ENCODE data around the gene SSH3.

The SSH3 gene

DNA sequence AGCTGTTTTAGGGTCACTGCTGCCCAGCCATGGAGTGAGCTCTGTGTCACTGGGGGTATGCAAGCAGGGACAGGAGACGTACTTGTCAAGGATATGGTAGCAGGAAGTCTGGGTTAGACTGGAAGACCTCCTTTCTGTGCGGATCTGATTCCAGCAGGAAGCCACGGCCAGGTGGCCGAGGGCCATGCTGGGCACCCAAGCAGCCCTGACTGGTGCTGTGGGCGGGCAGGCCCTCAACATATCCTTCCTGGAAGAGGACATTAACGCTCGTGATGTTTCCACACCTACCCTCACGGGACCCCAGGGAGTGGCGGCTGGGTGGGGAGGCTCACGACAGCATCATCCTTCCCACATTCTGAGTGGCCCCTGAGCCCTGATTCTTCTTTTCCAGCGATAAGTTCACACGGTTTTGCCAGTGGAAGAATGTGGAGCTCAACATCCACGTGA is 23.0 kb upstream of the SSH3 start:
- no peak for DNase-seq (ENCODE audit: low spot score)

DNA sequence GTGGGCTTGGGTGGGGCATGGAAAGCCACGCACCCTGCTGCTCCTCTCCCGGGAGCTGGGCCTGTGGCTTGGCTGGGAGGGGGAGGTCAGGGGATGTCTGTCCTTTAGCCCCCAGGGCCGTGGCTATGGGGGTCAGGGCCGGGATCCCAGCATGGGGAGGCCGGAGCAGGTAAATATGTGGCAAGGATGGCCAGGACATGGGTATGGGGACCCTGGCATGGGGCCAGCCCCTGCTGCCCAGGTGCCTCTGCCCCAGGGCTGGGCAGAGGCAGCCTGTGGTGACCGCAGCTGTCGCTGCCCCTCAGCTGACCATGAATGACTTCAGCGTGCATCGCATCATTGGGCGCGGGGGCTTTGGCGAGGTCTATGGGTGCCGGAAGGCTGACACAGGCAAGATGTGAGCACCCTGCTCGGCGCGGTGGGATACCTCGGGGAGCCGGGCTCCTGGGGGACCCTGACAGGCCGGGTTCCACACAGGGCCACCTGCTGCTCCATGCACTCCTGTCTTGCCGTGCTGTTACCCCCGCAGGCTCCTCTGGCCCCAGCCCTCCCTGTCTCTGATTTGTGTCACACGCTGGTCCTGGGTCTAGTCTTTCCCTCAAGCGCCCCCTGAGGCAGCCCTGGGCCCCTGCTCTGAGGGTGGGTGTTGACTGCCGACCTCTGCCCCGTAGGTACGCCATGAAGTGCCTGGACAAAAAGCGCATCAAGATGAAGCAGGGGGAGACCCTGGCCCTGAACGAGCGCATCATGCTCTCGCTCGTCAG is 22.4 kb upstream of the SSH3 start:
- no peak for DNase-seq (ENCODE audit: low spot score)

DNA sequence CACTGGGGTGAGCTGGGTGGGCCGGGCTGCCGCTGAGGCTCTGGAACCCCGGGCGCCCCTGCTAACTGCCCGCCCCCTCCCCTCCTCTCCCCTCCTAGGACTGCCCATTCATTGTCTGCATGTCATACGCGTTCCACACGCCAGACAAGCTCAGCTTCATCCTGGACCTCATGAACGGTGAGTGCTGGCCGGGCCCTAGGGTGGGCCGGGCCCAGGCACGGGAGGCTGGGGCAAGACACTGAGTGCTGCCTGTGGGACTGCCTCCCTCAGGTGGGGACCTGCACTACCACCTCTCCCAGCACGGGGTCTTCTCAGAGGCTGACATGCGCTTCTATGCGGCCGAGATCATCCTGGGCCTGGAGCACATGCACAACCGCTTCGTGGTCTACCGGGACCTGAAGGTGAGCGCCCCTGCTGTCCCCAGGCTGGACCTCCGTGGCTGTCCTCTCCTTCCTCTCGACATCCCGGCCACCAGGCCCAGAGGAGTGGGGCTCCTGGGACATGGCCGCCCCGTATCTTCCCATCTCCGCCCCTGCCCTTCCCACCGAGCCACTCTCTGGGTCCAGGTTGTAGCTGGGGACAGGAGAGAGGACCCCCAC is 21.7 kb upstream of the SSH3 start:
- no peak for DNase-seq (ENCODE audit: low spot score)

DNA sequence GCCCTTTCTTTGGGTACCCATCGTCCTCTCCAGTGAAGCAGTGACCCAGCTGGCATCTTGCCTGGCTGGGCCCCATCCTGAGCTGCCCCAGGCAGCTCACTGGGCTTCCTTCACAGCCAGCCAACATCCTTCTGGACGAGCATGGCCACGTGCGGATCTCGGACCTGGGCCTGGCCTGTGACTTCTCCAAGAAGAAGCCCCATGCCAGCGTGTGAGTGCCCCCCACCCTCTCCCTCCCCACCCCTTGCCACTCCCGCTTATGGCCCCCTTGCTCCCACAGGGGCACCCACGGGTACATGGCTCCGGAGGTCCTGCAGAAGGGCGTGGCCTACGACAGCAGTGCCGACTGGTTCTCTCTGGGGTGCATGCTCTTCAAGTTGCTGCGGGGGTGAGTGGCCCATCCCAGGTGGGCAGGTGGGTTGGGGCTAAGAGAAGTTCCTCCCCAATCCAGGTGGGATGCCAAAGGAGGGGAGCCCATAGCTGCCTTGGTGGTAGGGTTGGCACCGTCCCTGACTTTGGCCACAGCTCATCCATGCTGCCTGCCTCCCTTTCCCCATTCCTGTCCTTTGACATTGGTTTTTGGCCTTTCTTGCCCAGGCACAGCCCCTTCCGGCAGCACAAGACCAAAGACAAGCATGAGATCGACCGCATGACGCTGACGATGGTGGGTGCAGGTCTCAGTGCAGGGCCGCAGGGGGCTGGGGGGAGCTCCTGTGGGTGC is 21.0 kb upstream of the SSH3 start:
- DNase-seq (ENCODE audit: low spot score), result no peak

DNA sequence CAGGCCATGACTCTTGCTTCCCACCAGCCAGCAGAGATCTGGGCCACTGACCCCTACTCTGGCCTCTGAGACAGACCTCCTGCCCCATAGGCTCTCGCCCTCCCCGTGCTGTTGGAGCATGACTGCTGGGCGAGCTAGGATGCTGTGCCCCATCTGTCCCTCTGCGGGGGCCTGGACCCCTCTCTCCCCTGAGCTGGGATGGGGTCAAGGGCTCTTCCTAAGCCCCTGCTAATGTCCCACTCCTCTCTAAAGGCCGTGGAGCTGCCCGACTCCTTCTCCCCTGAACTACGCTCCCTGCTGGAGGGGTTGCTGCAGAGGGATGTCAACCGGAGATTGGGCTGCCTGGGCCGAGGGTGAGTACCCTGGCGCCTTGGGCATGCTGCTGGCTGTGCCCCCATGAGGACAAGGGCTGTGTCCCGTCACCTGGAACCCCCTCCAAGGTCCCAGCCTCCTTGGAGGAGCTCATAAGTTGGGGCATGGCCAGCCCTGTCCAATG is 20.4 kb upstream of the SSH3 start:
- DNase-seq (ENCODE audit: low spot score), result no peak

DNA sequence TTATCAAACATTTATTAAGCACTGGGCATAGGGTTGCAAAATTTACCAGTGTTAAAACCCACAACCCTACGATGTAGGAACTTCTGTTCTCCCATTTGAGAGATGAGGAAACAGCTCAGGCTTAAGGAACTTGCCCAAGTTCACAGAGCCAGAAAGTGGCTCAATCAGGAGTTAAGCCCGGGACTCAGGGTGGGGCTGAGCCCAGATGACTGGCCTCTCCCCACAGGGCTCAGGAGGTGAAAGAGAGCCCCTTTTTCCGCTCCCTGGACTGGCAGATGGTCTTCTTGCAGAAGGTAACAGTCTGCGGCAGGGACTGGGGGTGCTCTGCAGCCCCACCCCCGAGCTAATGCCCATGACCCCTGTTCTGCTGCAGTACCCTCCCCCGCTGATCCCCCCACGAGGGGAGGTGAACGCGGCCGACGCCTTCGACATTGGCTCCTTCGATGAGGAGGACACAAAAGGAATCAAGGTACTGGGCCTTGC is 19.8 kb upstream of the SSH3 start:
- DNase-seq (ENCODE audit: low spot score), result no peak

DNA sequence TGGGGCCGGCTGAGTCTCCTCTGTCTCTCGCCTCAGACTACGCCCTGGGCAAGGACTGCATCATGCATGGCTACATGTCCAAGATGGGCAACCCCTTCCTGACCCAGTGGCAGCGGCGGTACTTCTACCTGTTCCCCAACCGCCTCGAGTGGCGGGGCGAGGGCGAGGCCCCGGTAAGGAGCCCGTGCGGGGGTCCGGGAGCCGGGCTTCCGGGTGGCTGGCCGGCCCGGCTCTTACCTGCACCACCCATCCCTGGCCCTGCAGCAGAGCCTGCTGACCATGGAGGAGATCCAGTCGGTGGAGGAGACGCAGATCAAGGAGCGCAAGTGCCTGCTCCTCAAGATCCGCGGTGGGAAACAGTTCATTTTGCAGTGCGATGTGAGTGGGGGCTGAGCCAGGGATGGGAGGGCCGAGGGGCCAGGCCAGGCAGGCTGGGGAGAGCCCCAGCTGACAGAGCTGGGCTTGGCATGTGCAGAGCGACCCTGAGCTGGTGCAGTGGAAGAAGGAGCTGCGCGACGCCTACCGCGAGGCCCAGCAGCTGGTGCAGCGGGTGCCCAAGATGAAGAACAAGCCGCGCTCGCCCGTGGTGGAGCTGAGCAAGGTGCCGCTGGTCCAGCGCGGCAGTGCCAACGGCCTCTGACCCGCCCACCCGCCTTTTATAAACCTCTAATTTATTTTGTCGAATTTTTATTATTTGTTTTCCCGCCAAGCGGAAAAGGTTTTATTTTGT is 18.4 kb upstream of the SSH3 start:
- DNase-seq (ENCODE audit: low spot score), result no peak

DNA sequence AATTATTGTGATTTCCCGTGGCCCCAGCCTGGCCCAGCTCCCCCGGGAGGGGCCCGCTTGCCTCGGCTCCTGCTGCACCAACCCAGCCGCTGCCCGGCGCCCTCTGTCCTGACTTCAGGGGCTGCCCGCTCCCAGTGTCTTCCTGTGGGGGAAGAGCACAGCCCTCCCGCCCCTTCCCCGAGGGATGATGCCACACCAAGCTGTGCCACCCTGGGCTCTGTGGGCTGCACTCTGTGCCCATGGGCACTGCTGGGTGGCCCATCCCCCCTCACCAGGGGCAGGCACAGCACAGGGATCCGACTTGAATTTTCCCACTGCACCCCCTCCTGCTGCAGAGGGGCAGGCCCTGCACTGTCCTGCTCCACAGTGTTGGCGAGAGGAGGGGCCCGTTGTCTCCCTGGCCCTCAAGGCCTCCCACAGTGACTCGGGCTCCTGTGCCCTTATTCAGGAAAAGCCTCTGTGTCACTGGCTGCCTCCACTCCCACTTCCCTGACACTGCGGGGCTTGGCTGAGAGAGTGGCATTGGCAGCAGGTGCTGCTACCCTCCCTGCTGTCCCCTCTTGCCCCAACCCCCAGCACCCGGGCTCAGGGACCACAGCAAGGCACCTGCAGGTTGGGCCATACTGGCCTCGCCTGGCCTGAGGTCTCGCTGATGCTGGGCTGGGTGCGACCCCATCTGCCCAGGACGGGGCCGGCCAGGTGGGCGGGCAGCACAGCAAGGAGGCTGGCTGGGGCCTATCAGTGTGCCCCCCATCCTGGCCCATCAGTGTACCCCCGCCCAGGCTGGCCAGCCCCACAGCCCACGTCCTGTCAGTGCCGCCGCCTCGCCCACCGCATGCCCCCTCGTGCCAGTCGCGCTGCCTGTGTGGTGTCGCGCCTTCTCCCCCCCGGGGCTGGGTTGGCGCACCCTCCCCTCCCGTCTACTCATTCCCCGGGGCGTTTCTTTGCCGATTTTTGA is 17.5 kb upstream of the SSH3 start:
- DNase-seq (ENCODE audit: low spot score), result no peak

DNA sequence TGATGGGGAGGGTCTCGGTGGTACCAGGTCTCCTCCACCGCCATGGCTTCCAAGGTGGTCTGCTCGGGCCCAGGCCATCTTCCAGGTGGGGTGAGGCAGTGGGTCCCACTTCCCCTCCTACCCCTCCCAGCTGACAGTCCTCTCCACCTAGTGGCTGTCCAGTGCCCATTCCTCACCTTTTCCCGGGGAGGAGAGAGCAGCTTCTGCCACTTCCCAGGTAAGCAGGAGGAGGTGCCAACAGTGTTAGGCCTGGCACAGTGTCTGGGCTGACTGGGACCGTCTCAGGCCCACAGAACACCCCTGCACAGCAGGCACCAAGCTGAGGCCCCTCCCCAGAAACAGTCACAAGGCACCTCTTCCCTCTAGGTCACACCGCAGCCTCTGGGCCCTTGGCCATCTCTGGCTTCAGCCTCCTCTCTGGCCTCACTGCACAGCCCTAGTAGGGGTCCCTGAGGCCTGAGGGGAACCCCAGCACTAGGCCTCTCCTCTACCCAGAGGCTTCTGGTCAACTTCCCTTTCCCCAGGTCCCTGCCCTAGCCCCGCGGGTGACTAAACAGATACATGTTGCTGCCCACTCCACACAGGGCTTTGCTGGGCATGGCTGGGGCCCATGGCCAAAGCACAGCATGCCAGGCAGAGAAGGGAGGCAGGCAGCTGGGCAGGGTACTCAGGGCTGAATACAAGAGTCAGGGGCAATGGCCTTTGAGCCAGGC is 16.6 kb upstream of the SSH3 start:
- DNase-seq (ENCODE audit: low spot score), result no peak

DNA sequence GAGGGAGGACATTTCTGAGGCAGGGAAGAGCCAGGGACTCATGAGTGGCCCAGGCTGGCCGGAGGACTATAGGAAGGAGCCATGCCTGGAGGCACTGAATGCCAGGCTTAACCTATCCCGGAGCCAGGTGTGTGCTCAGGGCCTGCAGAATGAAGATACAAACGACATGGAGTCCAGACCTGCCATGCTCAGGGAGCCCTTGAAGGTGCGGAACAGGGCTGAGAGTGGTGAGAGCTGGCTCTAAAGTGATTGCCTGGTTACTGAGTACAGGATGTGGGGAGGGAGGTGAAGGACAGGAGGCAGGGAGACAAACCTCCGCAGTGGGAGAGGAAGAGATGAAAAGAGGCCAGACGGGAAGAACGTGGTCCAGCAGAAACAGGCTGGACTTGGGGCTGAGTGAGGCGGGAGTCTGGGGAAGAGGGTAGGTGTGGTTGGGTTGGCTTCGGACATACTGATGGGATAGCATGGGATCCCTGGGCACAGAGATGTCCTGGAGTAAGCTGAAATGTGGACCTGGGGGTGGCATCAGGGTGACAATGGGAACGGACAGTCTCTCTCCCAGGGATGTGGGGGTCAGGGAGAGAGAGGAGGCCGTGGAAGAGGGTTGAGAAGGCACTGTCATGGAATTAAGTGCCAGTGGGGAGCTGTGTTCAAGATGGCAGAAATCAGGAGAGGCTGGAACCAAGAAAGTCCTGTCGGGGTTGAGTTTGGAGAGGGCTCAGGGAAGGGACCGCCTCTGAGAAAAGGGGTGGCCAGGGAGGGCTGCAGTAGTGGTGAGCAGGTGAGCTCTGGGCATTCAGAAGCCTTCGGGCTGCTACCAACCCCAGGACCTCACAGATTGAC is 15.8 kb upstream of the SSH3 start:
- DNase-seq (ENCODE audit: low spot score), result no peak

DNA sequence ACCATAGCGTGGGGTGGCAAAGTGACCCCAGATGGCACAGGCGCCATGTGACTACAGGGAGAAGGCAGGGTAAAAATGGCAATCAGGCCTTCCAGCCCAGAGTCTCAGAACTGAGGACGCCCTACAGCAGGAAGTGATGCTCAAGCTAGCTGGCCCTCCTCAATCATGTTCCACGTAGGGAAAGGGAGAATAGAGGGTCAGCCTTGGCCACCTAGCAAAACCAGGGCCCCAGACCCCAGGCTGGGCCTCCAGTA is 15.2 kb upstream of the SSH3 start:
- no peak for DNase-seq (ENCODE audit: low spot score)

DNA sequence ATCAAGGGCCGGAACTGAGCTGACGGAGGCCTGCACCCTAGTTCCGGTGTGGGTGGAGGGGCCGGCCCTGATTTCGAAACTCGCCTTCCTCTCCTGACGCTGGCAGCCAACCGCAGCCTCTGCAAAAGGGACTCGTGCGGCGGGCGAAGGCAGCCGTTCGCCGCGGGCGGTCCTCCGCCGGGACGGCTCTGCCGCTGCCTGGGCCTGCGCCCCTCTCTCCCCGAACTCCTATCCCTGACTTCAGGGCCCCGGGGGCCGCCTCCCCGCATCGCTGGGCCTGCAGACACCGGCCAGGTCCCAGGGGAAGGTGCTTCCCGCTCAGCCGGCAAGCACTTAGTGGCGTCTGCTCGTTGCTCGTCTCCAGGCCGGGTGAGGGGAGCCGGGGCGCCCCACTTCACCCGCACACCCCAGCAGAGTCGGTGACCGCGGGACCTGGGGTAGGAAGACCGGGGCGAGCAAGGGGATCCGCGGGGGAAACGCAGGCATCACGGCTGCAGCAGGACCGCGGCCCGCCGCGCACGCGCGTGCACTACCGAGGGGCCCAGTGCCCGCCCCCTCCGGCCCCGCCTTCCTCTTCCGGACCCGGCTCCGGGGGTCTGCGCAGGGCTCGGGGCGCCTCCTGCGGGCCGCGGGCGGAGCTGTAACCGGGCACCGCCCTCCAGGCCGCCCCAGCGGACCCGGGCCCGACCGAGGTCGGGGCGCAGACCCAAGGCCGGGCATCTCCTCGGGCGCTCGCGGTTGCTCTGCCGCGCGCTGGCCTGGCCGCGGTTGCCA is 14.7 kb upstream of the SSH3 start:
- DNase-seq (ENCODE audit: low spot score), result peak; percentile 94

DNA sequence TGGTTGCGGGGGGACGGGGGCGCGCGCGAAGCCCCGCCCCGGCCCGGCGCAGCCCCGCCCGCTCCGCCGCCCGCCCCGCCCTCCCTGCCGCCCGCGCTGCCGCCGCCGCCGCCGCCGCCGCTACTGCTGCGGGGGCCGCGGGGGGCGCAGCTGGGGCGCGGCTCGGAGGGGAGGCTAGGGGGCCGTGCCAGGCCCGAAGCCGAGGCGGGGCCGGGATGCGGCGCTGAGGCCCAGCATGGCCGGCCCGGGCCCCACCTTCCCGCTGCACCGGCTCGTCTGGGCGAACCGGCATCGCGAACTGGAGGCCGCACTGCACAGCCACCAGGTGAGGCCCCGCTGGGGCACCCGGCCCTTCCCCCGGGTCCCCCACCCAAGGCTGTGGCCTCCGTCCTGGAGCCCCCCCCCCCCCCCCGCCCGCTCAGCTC is 14.1 kb upstream of the SSH3 start, which contains the start of gene ANKRD13D:
Gene ANKRD13D, plus strand, starts transcription at position 78 of the 425 bp plus-strand sequence. Its CDS starts 158 bp downstream, at position 236.
- DNase-seq (ENCODE audit: low spot score), result no peak

DNA sequence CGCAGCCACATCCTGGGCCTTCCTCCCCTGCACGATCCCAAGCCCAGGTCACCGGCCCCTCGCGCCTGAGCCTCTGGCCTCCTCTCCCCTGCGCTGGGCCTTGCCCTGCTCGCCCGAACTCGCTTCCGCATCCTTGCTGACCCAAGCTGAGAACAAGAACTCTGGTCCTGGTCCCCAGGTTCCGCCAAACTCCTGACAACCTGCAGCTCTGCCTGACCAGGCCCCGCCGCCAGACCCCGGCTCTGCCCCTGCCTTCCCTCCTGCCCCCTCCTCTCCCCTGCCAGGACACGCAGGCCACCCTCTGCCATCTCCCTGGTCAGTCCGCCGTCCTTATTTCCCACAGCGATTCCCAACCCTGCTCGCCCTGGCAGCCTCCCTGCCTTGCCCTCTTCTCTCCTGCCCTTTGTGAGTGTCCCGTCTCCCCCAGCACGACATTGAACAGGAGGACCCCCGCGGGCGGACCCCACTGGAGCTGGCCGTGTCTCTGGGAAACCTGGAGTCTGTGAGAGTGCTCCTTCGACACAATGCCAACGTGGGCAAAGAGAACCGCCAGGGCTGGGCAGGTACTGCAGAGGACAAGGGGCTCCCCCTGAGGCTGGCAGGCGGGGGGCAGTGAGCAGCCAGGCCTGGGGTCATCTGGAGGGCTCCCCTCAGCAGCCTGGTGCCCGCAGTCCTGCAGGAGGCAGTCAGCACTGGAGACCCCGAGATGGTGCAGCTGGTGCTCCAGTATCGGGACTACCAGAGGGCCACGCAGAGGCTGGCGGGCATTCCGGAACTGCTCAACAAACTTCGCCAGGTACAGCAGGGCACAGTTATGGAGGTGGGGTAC is 13.5 kb upstream of the SSH3 start:
- DNase-seq (ENCODE audit: low spot score), result no peak

DNA sequence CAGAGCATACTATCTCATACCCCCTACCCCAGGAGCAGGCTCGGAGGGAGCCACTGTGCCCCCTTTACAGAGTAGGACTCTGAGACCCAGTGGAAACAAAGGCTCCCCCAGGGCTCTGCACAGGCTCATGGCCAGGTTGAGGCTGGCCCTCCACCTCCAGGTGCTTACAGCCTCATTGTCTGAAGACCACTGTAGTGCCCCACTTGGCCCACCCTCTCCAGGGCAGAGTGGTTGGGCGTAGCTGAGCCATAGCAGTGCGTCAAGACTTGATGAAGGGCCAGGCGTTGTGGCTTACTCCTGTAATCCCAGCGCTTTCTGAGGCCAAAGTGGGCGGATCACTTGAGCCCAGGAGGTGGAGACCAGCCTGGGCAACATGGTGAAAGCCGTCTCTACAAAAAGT is 12.5 kb upstream of the SSH3 start:
- no peak for DNase-seq (ENCODE audit: low spot score)

DNA sequence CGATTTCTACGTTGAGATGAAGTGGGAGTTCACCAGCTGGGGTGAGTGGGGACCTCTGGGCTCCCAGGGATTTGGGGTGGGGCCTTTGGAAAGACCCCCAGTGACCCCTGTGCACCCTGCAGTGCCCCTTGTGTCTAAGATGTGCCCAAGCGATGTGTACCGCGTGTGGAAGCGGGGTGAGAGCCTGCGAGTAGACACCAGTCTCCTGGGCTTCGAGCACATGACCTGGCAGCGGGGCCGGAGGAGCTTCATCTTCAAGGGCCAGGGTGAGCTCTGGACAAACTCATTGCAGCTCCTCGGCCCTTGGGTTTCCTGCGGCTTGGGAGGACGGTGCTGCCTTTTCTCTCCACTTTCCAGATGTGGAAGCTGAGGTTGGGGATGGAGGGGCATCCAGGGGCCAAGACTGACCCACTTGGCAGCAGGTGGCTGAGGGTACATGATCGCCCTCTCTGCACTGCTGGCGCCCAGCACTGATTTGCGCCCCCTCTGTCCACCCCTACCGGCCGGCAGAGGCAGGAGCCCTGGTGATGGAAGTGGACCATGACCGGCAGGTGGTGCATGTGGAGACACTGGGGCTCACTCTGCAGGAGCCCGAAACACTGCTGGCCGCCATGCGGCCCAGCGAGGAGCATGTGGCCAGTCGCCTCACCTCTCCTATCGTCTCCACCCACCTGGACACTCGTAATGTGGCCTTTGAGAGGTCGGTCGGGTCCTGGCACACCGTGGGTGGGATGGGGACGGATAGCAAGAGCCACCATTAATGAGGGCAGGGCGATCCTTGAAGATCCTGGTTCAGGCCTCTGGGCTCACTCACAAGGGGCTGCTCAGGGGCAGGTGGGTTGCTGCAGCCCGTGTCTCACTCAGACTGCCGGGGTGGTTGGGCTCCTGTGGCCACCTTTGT is 11.6 kb upstream of the SSH3 start:
- no peak for DNase-seq (ENCODE audit: low spot score)

DNA sequence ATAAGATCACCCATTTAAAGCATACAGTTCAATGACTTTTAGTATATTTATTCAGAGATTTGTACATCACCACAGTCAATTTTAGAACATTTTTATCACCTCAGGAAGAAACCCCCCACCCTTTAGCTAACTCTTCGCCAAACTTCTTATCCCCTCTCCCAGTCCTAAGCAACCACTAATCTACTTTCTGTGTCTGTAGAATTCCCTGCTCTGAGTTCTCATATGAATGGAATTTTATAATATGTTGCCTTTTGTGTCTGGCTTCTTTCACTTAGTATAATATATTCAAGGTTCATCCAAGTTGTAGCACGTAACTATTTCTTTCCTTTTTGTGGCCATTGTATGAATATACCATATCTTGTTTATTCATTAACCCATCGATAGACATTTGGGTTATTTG is 10.7 kb upstream of the SSH3 start:
- DNase-seq (ENCODE audit: low spot score), result no peak

Measured in hepatic stellate cell (primary cell).